Skin of body (tissue), 2 donors: Measurements from ENCODE around the gene AREL1. TPM values are rescaled to one million over a fixed set of nuclear protein-coding genes. Genes with fewer than 3 reads are reported as not detected.
"Not testable (repeated sequence)": the region's sequence is repeated elsewhere in the genome, so short reads cannot be mapped to it uniquely, and the experiment has no call there.

Source experiments
- DNase-seq: peaks from one replicate; lab custom pipeline; 2025; lab: John Stamatoyannopoulos, UW
- total RNA-seq: library from RNA; depleted of rRNA; stranded (reverse); fragments of >200 nt; gene quantifications from one replicate; pipeline ENCODE4 v1.2.3, GENCODE V29; 2014

Gene AREL1
- total RNA-seq: 15.0 TPM

GRCh38 chr14:74712499-74713394, at the start of gene AREL1, which contains the start of gene FCF1:
TSS of gene AREL1 (minus strand) at chr14:74713080. CDS start at chr14:74685615, 27,465 bp downstream.
TSS of gene FCF1 (plus strand) at chr14:74713144. CDS start at chr14:74713198, 54 bp downstream.
- DNase-seq: no peak

DNA sequence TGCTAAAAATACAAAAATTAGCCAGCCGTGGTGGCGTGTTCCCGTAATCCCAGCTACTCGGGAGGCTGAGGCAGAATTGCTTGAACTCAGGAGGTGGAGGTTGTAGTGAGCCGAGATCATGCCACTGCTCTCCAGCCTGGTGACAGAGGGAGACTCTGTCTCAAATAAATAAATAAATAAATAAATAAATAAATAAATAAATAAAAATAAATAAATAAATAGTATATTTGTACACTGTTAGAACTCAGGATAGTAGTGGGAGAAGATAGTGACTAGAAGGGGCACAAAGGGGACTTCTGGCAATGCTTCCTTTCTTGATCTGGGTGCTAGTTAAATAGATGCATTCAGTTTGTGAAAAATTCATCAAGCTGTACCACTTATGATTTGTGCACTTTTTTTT, 45.6 kb upstream of the AREL1 start:
- DNase-seq: not testable (repeated sequence)

DNA sequence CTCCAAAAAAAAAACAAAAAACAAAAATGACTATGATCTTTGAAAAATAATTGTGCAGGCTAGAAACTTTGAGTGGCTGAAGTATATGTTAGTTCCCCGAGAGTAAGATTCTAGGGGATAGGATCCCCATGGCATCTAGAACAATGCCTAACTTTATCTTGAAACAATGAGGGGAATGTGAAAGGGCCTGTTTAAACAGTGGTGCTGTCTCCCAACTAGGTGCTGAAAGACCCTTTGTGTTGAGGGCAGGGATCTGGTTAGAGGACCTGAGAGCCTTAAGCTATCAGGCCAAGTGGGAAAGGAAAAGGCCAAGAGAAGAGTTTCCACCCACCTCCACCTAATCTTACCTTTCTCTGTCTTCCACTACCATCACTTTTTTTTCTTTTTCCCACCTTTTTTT, 43.4 kb upstream of the AREL1 start:
- DNase-seq: no peak

- DNase-seq: no peak
Observed at GRCh38 chr14:74754899-74755298, 42.0 kb upstream of the AREL1 start.

DNA sequence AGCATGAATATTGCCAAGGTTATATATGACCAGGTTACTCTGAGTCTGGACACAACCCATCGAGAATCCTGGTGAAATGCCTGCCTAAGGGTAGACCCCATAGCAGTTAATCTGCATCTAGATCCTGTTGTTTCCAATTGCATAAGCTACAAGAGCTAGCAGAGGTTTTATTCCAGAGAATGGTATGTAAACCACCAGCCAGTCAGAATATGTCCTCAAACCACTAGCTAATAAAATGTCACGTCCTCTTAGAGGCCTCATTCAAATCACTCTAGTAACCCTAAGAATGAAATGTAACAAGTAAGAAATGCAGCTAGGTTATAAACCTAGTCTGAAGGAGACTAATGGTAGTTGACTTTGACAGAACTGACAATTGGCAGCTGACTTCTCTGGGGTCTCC, 41.3 kb upstream of the AREL1 start:
- no peak for DNase-seq

- no peak for DNase-seq
Observed at GRCh38 chr14:74747237-74747636, 34.4 kb upstream of the AREL1 start.

DNA sequence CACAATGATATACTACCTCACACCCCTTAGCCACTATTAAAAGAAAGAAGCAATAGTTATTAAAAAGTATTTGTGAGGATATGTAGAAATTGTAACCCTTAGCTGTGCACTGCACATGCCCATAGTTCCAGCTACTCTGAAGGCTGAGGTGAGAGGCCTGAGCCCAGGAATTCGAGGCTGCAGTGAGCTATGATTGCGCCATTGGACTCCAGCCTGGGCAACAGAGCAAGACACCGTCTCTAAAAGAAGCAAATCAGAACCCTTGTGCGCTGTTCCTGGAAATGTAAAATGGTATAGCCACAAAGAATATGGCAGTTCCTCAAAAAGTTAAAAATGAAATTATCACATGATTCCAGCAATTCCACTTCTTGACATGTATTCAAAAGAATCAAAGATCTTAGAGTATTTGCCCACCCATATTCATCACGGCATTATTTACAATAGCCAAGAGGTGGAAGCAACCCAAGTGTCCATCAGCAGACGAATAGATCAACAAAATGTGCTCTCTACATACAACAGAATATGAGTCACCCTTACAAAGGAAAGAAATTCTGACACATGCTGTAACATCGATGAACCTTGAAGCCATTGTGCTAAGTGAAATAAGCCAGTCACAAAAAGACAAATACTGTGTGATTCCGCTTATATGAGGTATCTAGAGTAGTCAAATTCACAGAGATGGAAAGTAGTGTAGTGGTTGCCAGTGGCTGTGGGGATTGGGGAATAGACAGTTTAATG, 26.6 kb upstream of the AREL1 start:
- DNase-seq: no peak

DNA sequence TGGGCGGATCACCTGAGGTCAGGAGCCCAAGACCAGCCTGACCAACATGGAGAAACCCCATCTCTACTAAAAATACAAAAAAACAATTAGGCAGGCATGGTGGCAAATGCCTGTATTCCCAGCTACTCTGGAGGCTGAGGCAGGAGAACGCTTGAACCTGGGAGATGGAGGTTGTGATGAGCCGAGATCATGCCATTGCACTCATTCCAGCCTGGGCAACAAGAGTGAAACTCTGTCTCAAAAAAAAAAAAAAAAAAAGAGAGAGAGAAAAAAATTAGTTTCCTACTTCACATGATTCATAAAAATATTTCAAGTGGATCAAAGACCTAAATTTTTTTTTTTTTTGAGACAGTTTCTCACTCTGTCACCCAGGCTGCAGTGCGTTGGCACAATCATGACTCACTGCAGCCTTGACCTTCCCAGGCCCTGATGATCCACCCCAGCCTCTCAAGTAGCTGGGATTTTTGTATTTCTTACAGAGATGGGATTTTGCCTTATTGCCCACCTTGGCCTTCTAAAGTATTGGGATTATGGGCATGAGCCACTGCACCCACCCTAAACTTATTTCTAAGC, 25.0 kb upstream of the AREL1 start:
- no peak for DNase-seq

- DNase-seq: no peak
Observed at GRCh38 chr14:74735125-74735524, 22.2 kb upstream of the AREL1 start.

DNA sequence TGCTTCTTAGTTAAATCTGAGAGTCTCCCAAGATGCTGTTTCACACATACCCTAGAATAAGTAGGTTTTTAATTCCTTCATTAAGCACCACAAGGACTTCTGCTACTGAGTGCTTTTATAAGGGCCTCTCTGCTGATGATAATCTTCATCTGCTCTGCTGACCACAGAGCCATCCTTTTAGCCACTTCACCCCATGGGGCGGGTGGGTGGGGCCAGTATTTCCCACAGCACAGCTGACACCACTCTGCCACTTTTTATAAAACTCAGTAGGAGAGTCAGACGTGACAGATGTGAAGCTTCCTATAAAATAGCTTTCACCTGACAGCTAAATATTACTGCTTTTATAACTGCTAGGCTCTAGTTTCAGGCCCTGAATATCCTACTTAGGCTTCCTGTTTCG, 20.3 kb upstream of the AREL1 start:
- DNase-seq: no peak

- DNase-seq: no peak
Observed at GRCh38 chr14:74732387-74732786, 19.5 kb upstream of the AREL1 start.

DNA sequence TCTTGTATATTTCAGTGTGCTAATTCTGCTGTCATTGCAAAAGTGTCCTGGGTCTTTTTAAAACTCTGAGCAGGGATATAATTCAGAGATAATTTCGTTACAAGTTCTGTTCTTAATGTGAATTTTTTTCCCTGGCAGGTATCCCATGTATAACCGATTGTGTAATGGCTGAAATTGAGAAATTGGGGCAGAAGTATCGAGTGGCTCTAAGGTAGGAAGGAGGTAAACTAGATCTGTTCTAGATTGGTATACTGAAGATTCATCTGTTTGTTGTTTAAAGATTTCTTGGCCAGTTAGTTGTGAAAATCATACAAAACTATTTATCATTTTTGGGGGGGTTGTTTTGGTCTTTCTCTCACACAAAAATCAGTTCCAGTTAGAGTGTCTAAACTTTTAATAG, 10.3 kb upstream of the AREL1 start:
- DNase-seq: no peak

- no peak for DNase-seq
Observed at GRCh38 chr14:74720526-74720925, 7.6 kb upstream of the AREL1 start.

GRCh38 chr14:74713395-74713735, 485 bp upstream of the AREL1 start:
- DNase-seq: no peak

DNA sequence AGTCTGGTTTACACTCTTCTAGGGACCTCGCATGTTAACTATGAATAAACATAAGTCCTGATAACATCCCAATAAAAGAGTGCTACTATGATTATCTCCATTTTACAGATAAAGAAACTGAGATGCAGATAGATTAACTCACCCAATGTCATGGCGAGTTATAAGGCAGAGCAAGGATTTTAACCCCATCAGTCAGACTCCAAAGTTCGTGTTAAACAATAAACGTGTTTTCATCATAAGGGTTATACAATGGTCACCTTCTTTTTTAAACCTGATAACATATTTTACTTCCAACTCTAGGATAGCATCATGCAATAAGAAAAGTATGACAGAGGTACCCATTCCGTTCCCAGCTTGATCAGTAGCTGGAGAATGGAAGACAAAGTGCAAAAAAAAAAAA, 1.2 kb downstream of the AREL1 start:
- DNase-seq: no peak

DNA sequence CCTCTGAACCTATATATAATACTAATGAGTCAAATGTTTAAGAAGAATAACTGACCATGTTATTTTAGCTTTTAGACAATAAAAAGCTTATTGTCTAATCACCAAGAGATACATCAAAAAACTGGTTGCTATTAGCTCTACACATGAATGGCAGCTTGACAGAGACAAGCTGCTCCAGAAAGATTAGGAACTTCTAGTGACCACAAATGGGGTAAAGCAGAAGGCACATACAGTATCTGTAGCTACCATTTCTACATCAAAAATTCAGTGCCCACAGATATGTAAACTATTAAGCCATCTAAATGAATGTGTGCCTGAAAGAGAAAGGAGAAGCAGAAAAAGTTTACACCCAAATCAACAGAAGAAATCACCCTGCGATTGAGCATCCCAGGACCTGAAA, 2.4 kb downstream of the AREL1 start:
- DNase-seq: no peak

- no peak for DNase-seq
Observed at GRCh38 chr14:74705613-74706500, 7.0 kb downstream of the AREL1 start.

GRCh38 chr14:74704656-74705055, 8.2 kb downstream of the AREL1 start:
- no peak for DNase-seq

- DNase-seq: no peak
Observed at GRCh38 chr14:74703043-74703442, 9.8 kb downstream of the AREL1 start.

DNA sequence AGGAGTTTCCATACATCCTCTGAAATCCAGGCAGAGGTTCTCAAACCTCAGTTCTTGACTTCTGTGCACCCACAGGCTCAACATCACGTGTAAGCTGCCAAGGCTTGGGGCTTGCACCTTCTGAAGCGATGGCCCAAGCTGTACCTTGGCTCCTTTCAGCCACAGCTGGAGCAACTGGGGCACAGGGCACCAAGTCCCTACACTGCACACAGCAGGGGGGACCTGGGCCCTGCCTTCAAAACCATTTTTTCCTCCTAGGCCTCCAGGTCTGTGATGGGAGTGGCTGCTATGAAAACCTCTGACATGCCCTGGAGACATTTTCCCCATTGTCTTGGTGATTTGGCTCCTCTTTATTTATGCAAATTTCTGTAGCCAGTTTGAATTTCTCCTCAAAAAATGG, 10.6 kb downstream of the AREL1 start:
- DNase-seq: no peak

DNA sequence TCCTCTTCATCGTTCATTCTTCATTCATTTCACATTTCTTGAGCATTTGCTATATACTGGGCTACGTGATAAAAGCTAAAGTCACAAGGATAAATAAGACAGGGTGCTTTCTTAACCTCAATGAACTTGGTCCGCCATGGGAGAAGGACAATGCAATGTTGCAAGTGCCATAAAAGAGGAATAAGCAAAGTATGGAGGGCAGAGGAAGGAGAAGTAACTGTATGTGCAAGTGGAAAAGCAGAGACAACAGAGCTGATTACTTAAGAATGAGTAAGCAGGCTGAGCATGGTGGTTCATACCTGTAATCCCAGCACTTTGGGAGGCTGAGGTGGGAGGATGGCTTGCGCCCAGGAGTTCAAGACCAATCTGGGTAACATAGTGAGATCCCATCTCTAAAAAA, 14.4 kb downstream of the AREL1 start:
- DNase-seq: no peak
